Measurements from ENCODE around the gene RFNG. TPM values are rescaled to one million over a fixed set of nuclear protein-coding genes. Genes with fewer than 3 reads are reported as not detected.

RFNG gene
- total RNA-seq, 1 experiment from 2014 or later, result 14.3 TPM

DNA sequence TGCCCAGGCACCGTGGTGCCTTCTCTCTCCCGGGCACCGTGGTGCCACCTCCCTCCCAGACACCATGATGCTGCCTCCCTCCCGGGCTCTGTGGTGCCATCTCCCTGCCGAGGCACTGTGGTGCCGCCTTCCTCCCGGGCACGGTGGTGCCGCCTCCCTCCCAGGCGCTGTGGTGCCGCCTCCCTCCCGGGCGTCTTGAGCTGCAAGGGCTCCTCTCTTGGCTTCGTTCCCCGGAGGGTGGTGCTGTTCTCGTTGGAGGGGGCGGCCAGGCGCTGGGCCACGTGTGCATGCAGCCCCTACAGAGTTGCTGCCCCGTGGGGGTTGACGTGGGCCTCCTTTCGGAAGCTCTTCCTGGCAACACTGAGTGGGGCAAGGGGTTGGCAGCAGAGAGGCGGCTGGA is 37.2 kb downstream of the RFNG start:
- DNase-seq (ENCODE audit: low read depth), result no peak

DNA sequence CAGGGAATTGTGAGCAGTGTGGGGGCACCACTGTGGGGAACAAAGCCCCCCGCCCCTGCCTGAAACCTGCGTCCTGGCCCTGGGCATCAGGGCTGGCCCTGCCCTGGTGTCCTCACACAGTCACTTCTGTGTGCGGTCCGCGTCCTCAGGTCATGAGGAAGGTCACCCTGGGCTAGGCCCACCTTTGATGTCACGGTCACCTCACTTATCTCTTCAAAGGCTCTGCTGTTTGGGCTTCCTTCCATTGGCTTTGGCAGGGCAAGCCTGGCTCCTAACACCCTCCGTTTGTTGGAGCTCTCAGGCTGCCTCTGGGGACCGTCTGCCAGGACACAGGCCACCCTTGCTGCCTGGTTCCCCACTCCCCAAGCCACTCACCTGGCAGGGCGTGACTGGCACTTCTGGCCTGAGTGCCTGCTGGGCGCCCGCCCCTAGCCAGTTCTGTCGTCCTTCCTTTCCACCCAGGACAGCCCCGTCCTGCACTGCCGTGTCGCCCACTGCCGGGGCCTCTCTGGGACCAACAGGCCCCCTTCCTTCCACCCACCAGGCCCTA is 37.8 kb downstream of the RFNG start:
- DNase-seq (ENCODE audit: low read depth), result no peak

DNA sequence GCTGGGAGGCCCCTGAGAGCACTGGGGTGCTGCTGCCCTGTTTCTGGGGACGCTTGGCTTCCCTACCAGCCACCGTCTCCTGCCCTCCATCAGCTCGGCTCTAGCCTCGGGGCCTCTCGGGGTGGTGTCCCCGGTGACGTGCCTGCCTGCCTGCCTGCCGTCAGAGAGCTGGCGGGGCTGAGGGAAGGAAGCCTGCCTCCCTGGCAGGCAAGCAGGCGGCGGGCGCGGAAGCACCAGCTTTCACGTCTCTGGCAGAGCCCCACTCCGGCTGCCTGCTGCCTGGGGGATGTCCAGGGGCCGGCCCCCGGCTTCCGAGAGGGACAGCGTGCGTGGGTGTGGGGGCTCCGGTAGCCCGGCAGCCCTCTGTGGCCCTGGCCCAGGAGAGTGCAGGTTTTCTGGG is 38.3 kb downstream of the RFNG start:
- DNase-seq (ENCODE audit: low read depth), result no peak

DNA sequence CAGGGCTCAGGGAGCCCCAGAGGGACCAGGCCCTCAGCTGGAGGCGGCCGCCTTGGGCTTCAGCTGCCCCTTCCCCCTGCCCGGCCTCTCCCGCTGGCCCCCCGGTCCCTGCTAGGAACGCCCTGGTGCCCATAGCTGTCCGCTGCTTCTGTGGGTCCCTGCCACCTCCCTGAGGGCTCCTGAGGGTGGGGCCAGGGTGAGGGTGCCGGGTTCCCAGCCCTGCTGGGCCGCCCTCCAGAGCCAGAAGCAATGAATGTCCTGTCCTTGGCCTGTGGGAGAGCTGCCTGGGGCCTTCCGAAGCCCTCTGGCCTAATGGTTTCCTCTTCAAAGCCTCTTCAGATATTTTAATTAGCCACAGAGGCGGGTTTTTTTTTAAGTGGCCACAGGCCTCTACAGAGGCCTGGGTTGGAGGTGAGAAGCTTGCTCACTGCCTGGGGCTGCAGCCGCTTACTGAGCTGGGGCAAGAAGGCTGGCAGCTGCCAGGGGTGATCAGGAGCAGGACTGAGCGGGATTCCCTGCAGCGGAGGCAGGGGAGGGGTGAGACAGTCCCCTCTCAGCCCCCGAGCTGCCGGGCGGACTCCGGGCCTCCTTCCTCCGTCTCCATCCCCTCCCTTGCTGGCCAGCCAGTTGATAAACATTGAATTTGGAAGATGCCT is 38.8 kb downstream of the RFNG start:
- peak; percentile 53 for DNase-seq (ENCODE audit: low read depth)

DNA sequence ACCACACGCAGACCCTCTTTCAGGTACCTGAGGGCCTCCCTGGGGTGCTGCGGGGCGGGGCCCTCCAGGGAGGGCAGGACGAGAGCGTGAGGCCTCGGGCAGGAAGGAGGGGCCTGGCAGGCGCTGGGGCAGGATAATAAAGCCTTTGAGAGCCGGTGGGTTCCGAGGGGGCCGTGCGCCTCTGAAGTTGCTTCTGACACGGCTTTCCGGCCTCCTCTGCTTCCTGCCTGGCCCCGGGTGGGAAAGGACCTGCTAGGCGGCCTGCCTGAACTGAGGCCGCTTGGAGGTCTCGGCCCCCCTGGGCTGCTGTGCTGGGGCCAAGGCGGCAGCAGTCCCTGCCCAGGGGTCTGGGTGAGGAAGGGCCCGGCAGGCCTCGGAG is 39.4 kb downstream of the RFNG start:
- DNase-seq (ENCODE audit: low read depth), result no peak

GRCh38 chr17:82011617-82012187 is 39.9 kb downstream of the RFNG start:
- DNase-seq (ENCODE audit: low read depth), result no peak

GRCh38 chr17:82010575-82011525 is 40.8 kb downstream of the RFNG start:
- DNase-seq (ENCODE audit: low read depth), result no peak

DNA sequence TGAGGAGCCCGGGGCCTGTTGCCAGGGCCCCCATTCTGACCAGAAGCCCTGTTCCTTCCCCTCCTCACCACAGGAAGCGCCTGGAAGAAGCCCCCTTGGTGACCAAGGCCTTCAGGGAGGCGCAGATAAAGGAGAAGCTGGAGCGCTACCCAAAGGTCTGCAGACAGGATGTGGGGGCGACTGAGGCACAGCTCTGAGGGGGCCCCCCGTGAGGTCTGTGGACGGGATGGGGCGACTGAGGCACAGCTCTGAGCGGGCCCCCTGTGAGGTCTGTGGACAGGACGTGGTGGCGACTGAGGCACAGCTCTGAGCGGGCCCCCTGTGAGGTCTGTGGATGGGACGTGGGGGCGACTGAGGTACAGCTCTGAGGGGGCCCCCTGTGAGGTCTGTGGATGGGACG is 42.2 kb downstream of the RFNG start:
- no peak for DNase-seq (ENCODE audit: low read depth)

- DNase-seq (ENCODE audit: low read depth), result no peak
These were observed 42.6 kb downstream of the RFNG start for GRCh38 chr17:82008941-82009405.

DNA sequence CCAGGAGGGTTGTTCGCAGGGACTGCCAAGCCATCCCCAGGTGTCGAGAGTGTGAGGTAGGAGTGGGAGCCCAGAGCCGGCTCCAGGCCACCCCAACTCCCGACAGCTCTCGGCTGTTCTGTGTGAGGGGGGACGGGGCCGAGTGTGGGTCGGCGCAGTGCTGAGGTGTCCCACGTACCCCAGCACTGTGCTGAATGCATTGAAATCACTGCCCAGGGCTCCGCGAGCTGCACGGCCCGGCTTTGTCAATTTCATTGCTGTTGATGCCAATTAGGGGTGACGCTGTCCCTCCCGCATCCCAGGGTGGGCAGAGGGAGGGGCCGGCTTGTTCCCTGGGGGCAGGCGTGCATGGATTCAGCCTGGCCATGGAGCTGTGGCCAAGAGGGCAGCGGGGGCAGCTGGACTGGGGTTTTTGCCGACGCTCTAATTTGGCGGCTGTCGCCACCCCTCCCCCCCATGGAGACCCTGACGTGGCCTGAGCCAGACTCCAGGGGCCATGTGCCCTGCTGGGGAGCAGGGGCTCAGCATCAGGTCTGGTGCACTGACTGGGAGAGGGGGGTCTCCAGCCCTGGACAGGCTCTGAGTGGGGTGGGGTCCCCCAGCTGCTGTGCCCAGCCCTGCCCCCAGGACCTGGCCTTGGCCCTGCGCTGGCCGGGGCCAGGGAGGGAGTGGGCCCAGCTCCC is 43.2 kb downstream of the RFNG start:
- DNase-seq (ENCODE audit: low read depth), result no peak

DNA sequence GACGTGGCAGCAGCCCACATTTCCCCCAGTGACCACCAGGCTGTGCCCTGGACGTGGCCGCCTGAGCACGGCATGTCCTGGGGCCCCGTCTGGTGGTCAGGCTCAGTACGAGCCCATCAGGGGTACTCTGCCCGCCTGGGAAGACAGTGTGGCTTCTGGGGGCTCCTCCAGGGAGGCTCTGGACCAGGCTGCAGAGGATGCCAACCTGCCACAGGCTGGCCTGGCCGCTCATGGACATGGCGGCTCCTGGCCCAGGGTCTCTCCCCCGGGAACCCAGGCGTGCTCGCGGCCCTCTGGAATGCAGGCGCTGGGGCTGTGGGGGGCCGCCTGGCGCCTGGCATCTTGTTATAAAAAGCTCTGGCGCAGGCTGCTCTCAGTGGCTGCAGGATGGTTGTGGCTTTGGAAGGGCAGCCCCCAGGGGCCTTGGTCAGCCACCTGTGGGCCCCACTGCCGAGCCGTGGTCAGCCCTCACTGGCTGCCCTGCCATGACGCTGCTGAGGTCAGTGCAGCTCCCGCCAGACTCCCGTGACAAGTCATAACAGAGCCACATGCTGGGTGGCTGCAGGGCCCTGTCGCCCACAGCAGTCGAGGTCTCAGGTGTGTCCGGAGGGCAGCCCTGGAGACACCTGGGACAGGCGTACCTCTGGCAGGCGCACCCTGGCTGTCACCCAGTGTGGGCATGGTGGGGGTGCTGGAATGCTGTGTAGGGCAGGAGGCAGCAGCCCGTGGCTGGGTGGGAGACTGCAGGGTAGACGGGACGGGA is 43.9 kb downstream of the RFNG start:
- peak; percentile 67 for DNase-seq (ENCODE audit: low read depth)

- no peak for DNase-seq (ENCODE audit: low read depth)
These were observed 44.5 kb downstream of the RFNG start for GRCh38 chr17:82007228-82007494.

- no peak for DNase-seq (ENCODE audit: low read depth)
These were observed 45.0 kb downstream of the RFNG start for GRCh38 chr17:82006468-82007227.

- no peak for DNase-seq (ENCODE audit: low read depth)
These were observed 45.8 kb downstream of the RFNG start for GRCh38 chr17:82005701-82006348.

DNA sequence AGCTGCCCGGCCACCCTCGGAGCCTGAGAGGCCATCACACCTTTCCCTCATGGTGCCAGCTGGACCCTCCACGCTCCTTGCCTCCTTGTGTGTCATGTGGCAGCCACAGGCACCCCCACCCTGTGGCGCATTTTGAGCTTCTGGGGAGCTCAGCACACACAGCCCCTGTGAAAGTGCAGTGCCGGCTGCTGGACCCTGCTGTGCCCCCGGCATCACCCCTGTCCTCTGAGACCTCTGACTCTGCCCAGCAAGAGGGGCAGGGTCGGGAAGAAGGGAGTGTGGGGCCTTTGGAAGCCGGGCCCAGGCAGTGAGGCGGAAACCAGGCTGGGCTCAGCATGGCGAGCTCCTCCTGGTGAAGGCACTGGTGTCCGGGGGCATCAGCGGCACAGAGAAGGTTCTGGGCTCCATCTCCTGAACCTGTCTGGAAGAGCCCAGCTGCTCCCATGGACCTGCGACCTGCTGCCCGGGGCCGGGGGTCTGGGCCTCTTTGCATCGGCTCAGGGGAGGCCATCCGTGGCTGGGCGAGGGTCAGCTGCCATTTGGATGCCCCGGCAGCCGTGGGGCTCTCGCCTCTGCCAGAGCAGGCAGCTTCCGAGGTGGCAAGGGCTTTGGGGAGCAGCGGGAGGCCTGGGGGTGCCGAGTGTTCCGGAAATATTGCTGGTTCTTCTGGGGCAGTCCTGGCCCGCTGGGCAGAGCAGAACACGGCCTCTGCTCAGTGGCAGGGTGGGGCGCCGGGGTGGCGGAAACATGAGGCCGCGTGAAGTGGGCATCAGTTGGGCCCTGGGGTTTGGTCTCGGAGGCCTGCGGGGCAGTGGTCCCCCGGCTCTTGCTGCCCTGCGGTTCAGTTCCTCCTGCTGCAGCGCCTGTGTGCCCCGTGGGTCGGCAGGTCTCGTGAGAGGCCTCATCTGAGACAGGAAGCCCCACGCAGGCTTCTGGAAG is 46.8 kb downstream of the RFNG start:
- no peak for DNase-seq (ENCODE audit: low read depth)

GRCh38 chr17:82003411-82004381 is 47.9 kb downstream of the RFNG start:
- peak; percentile 98 for DNase-seq (ENCODE audit: low read depth)

- DNase-seq (ENCODE audit: low read depth), result no peak
These were observed 50.0 kb downstream of the RFNG start for GRCh38 chr17:82001571-82002056.
